G401.6 (cell line): ENCODE data around the gene CFDP1.
"Not testable (repeated sequence)": the region's sequence is repeated elsewhere in the genome, so short reads cannot be mapped to it uniquely, and the experiment has no call there.

Experiments
- FAIRE-seq: peaks from 2 replicates; lab custom pipeline; 2012; peaks lifted over from hg19 to GRCh38; lab: Jason Lieb, UNC

Gene CFDP1

DNA sequence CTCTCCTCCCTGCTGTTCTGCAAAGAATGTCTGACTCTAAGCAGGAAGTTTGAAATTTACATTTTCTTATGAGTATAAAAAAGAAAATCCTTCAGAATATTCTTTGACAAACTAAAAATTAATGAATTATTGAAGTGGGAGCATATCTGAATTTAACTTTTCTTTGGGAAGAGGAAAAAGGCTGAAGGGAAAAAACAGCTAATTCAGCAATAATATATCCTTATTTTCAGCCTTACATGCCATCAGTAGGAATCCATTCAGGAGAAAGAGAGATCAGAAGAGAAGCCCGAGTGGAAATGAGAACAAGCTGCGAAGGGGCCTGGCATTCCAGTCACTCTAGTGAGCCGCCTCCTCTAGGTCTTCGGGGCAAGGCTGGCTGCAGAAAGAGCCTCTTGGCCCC lies 140.1 kb downstream of the CFDP1 start:
- FAIRE-seq, result no peak

DNA sequence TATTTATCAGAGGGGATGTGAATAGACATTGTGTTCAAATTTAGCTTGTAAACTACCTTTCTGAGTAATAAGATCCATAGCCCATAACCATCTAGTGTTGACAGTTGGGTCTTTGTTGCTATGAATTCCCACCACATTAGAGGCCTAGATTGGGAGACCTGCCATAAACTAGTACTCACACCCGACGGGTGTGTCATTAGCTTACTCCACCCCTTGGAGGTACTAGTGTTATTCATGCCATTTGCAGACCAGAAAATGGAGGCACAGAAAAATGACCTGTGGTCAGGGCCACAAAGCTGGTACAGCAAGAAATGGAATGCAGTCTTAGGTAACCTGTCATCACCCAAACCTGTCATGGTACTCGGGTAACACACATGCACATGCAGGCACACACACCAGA lies 140.6 kb downstream of the CFDP1 start:
- no peak for FAIRE-seq

DNA sequence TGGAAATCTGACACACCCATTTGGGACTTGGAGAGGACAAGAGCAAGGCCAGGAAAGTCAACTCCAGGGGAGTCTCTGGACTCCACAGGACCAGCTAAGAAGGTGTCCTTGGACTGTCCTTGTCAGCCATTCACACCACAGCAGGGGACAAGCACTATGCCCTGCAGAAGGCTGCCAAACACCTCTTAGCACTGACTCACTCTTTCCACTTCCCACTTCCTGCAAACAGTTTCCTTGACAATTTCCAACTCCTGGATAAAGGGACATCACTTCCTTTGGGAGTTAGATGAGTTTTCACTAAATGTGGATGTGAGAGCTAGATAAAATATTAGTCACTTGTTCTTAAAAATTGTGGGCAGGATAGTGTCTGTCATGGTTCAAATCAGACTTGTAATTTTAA lies 144.1 kb downstream of the CFDP1 start:
- no peak for FAIRE-seq

DNA sequence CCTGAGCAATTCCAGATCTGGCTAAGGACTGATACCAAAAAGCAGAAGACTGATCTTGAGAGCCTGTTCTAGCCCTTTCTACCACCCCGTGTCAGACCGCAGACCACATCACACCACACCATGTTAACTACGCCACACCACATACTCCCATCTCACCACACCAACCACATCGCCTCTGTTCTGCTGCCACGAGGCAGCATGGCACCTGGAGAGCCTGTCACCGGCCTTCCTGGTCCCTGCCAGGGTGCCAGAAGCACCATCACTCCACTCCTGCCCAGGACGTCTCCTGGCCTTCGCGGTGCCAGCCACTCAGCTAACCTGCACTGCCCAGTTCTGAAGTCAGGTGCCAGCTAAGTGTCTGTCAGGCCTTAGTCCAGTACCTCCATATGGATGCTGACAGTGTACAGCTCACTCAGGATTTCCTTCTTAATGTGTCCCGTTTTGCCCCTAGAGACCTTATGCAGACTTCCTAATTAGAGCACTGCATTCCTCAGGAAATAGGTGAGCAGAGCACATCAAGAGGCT lies 144.6 kb downstream of the CFDP1 start:
- FAIRE-seq, result no peak

DNA sequence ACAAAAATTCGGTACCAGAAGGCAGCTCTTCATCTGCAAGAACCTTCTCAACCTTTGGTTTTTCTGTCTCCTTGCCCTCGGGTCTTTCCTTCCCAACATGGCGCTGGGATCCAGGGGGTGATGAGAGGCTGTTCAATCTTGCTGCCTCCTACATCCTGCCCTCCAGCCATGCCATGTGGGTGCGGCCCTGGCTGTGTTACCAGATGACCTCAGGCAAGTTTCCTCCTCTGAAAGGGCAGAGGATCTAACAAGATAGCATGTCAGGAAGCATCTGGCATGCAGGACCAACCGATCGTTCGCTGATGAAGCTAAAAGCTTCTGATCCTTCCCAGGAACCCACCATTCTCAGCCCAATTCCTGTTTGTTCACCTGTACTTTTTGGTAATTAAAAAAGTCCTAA lies 145.1 kb downstream of the CFDP1 start:
- no peak for FAIRE-seq

DNA sequence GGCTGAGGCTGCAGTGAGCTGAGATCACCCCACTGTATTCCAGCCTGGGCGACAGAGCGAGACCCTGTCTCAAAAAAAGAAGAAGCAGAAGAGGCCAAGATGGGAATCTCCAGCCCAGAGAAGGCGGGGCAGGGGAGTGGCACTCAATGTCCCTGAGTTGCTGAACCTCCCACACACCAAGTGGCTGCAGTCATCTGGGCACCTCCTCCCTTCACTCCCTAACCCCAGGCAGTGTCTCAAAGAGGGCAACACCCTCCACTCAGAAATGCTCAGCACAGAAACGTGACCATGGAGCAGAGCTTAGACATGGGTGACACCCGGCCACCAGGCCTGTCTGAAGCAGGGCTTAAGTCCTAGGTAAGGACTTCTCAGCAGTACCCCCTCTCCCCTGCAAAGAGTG lies 145.6 kb downstream of the CFDP1 start:
- FAIRE-seq, result no peak

GRCh38 chr16:75286389-75286788 lies 146.9 kb downstream of the CFDP1 start:
- no peak for FAIRE-seq

DNA sequence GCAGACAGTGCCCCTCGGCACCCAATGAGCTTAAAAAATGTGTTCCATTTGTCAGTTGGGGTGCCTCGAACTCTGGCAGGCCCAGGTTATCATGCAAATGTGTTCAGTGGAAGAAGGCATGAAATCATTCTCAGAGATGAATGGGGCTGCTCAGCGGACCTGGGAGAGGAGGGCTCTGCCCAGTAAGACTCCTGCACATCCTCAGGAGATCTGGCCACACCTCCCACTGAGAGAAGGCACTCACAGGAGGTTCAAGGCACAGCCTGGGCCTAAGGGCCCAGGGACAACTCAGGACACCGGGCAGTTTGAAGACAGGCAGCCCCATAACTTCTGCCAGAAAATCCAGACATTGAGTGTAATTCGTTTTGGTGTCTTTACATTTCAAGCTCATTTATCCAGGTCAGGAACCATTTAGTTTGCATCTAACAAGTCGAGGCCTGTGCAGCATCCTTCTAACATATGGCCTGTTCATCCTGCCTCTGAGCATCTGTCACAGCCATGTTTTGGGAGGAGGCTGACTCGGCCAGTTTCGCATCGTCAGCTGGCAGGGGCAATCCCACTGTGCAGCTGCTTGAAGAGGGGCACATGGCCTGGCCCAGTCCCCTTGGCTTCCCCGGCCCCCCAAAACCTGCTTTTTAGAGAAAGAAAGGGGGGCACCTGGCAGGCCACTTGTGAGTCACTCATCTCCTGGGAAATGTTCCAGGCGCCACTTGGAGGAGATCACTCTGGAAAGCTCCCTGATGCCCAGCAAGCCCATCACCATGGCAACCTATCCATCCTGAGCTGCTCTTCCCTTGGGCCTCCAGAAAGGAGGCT lies 150.6 kb downstream of the CFDP1 start:
- FAIRE-seq, result no peak

GRCh38 chr16:75281826-75282225 lies 151.5 kb downstream of the CFDP1 start:
- FAIRE-seq, result no peak

- FAIRE-seq, result not testable (repeated sequence)
Observed at GRCh38 chr16:75281009-75281408, 152.3 kb downstream of the CFDP1 start.

GRCh38 chr16:75280331-75280804 lies 152.9 kb downstream of the CFDP1 start:
- peak; percentile 82 for FAIRE-seq

DNA sequence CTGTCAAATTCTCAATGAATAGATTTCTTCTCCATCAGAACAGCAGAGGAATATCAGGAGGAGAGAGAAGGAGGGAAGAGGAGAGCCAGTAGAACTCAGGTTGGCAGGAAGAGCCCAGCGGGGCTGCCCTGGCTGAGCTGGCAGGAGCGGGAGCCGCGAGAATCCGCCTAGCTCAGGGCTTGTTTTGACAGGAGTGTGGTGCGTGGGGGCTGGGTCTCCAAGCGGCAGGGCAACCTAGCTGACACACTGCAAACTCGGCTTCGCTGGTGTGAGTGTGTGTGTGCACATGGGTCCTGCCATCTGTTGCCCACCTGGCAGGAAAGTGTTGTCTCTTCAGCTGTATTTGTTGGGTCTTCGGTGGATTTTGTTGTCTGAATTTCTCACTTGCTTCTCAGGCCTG lies 154.0 kb downstream of the CFDP1 start:
- FAIRE-seq, result no peak

DNA sequence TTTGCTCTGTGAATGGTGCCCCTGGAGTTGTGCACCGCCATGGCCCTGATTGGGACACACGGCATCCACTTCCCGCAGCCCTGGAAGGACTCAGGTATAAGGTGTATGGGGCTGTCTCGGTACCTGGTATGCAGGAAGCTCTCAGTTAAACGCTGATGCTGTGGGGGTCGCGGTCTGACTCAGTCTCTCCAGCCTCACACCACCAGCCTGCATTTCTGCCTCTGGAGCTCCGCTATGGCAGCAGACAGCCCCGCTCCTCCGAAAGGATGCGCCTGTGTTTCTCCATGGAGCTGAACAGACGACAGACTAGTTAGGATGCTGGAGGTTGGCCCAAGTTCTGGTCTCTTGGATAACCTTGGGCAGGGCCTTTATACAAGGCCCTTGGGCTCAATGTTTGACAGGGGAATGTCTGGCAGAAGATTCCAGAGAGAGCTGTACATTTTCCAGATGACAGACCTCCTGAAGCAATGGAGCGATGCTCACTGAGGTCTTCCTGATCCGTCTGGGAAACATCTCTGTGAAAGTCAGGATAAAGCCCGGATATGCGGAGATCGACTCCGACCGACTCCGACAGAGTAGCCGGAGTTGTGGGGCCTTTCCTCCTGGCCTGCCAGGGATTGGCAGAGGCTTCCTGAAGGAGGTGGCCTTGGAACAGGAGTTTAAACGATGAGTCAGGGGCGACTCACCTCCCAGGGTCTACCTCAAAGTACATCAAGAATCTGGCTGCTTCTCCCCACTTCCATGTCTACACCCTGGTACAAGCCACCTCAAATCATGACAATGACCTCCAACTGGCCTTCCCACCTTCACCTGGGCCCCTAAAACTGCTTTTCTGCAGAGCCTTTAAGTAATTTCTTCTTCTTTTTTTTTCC lies 160.0 kb downstream of the CFDP1 start:
- no peak for FAIRE-seq

GRCh38 chr16:75272629-75273028 lies 160.7 kb downstream of the CFDP1 start:
- FAIRE-seq, result not testable (repeated sequence)

- FAIRE-seq, result no peak
Observed at GRCh38 chr16:75272097-75272551, 161.2 kb downstream of the CFDP1 start.

DNA sequence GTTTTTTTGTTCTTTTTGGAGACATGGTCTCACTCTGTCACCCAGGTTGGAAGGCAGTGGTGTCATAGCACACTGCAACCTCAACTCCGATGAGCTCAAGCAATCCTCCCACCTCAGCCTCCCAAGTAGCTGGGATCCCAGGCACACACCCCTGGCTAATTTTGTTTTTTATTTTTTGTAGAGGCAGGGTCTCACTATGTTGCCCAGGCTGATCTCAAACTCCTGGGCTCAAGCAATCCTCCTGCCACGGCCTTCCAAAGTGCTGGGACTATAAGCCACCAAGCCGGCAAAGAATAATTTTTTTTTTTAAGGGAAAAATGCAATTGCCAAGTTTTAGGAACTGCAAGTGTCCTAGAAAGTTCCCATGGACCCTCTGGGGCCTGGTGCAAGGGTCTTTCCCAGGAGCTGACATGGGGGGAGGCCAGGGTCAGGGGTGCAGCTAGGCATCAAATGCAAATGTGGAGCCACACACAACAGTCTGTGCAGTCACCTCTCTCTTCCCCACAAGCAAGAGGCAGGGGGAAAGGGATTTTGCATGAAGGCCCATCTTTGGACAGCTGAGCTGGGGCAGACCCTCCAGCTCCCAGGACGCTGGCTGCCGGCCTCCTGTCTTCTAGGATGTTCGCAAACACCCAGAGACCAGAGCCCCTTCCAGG lies 161.7 kb downstream of the CFDP1 start:
- no peak for FAIRE-seq

- not testable (repeated sequence) for FAIRE-seq
Observed at GRCh38 chr16:75269358-75269757, 163.9 kb downstream of the CFDP1 start.

DNA sequence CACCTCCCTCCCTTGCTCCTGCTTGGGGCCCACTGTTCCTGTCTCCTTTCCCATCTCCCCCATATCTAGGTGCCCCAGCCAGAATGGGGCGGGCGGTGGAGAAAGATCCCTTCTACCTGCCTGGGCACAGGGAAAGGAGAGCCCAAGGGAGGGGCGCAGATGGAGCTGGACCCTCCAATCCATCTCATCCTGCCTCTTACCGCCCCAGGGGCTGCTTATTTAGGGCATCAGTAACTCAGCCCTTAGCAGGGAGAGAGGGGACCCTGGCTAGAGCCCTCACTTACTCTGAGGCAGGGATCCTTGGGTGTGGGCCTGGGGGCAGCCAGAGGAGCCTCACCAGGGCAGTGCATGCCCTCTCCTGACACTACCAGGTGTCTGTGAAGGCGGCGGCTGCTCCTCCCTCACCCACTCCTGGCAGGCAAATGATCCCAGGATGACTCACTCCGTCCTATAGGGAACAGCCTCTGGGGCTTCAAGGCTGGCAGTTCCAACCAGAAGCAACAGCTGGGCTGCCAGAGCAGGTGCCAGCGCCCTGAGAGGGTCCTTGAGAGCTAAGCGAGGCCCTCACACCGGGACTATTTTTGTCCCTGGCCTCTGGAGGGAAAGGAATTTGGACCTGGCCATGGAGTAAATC lies 165.6 kb downstream of the CFDP1 start:
- no peak for FAIRE-seq

DNA sequence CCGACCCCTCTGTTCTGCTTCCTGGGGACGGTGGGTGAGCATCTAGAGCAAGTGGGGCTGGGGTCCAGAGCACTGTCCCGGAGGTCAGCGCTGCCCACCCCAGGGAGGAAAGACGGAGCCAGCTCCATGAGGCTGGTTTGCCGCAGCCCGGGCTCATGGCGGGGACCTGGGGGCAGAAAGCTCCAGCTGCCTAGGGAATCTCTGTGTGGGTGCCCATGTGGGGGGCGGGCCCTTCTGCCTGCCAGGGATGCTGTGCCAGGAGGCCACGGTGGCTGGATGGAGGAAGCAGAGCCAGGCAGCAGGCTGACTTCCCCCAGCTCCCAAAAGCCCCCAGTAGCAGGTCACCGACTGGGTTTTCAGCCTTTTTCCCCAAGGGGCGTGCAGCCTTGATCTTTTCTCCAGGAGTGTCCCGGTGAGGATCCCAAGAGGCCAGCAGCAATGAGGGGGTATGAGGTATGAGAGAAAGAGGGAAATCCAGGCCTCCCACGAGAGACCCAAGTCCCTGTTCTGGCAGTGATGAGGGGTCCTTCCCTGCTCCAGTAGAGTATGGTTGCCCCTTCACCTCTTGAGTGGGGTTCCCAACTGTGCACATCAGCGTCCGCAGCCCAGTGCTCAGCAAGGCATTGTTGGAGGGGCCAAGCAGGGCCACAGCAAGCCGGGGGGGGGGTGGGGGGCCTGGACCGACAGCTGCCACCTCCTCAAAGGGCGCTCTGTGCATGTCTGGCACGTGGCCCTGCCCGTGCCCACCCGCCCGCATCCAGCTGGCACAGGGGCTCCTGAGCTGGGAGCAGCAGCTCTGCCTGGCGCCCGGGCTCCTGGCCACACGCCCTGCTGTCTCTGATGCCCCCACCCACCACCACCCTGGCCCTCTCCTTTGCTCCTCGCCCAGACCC lies 166.3 kb downstream of the CFDP1 start:
- no peak for FAIRE-seq

- no peak for FAIRE-seq
Observed at GRCh38 chr16:75265911-75266701, 167.2 kb downstream of the CFDP1 start.
